Nephron progenitor cell (in vitro differentiated cells): ENCODE measurements around the gene ATG2B.

ENCODE experiments used
- DNase-seq: peaks from one replicate; pipeline ENCODE4 v3.0.0; 2021
- H3K27ac Mint-ChIP-seq: 2 replicates; pipeline ENCODE4 v1.8.0; 2021; ENCODE audit warnings: mild to moderate bottlenecking, moderate library complexity, mixed read lengths
- H3K27me3 Mint-ChIP-seq: 2 replicates; pipeline ENCODE4 v1.8.0; 2021; ENCODE audit warnings: mild to moderate bottlenecking, low read depth, mixed read lengths; ENCODE audit not compliant: poor library complexity
- H3K36me3 Mint-ChIP-seq: 2 replicates; pipeline ENCODE4 v1.8.0; 2021; ENCODE audit warnings: low read depth, mixed read lengths
- H3K4me1 Mint-ChIP-seq: 2 replicates; pipeline ENCODE4 v1.8.0; 2021; ENCODE audit warnings: mixed read lengths
- H3K4me3 Mint-ChIP-seq: 2 replicates; pipeline ENCODE4 v1.8.0; 2021; ENCODE audit warnings: mild to moderate bottlenecking, moderate library complexity, mixed read lengths
- H3K9me3 Mint-ChIP-seq: 2 replicates; pipeline ENCODE4 v1.8.0; 2021; ENCODE audit warnings: mild to moderate bottlenecking, moderate library complexity, mixed read lengths
- CTCF ChIP-seq: fragments of 200-600 bp; sonication (generic); IDR thresholded peaks from 2 replicates; pipeline ENCODE4 v1.5.0; 2021; ENCODE audit warnings: antibody characterized with exemption

The ATG2B gene

GRCh38 chr14:96265383-96266095 lies 97.6 kb downstream of the ATG2B start:
- no peak for TF ChIP-seq CTCF
- peaks cover 6% of the 10 kb centered on the region for H3K36me3 Mint-ChIP-seq
- H3K9me3 Mint-ChIP-seq, result peaks cover 9% of the 10 kb centered on the region
- H3K4me1 Mint-ChIP-seq, result no peaks in the 10 kb centered on the region
- H3K4me3 Mint-ChIP-seq, result no peak overlapping the region
- no peak for DNase-seq
- peaks cover 13% of the 10 kb centered on the region for H3K27me3 Mint-ChIP-seq
- H3K27ac Mint-ChIP-seq, result no peak overlapping the region

- H3K27ac Mint-ChIP-seq, result no peak overlapping the region
- TF ChIP-seq CTCF, result no peak
- peaks cover 13% of the 10 kb centered on the region for H3K27me3 Mint-ChIP-seq
- H3K4me1 Mint-ChIP-seq, result no peaks in the 10 kb centered on the region
- DNase-seq, result no peak
- peaks cover 7% of the 10 kb centered on the region for H3K36me3 Mint-ChIP-seq
- H3K9me3 Mint-ChIP-seq, result peaks cover 16% of the 10 kb centered on the region
- H3K4me3 Mint-ChIP-seq, result no peak overlapping the region
These were observed 98.3 kb downstream of the ATG2B start for GRCh38 chr14:96264853-96265252.

GRCh38 chr14:96264200-96264553 lies 99.0 kb downstream of the ATG2B start:
- peaks cover 12% of the 10 kb centered on the region for H3K27me3 Mint-ChIP-seq
- H3K4me1 Mint-ChIP-seq, result no peaks in the 10 kb centered on the region
- no peak for TF ChIP-seq CTCF
- H3K4me3 Mint-ChIP-seq, result no peak overlapping the region
- H3K27ac Mint-ChIP-seq, result no peak overlapping the region
- H3K36me3 Mint-ChIP-seq, result peaks cover 7% of the 10 kb centered on the region
- H3K9me3 Mint-ChIP-seq, result peaks cover 21% of the 10 kb centered on the region
- no peak for DNase-seq

GRCh38 chr14:96263347-96264199 lies 99.6 kb downstream of the ATG2B start:
- Mint-ChIP-seq H3K4me1 (no peaks in the 10 kb centered on the region), H3K36me3 (peaks cover 7% of the 10 kb centered on the region), H3K4me3 (no peak overlapping the region), H3K9me3 (peaks cover 21% of the 10 kb centered on the region), H3K27ac (no peak overlapping the region), H3K27me3 (peaks cover 11% of the 10 kb centered on the region)
- no peak for DNase-seq
- no peak for TF ChIP-seq CTCF

- no peak for TF ChIP-seq CTCF
- DNase-seq, result no peak
- no peak overlapping the region for H3K27ac Mint-ChIP-seq
- no peaks in the 10 kb centered on the region for H3K4me1 Mint-ChIP-seq
- peaks cover 7% of the 10 kb centered on the region for H3K36me3 Mint-ChIP-seq
- no peak overlapping the region for H3K4me3 Mint-ChIP-seq
- peaks cover 25% of the 10 kb centered on the region for H3K9me3 Mint-ChIP-seq
- peaks cover 23% of the 10 kb centered on the region for H3K27me3 Mint-ChIP-seq
These were observed 101.1 kb downstream of the ATG2B start for GRCh38 chr14:96261772-96262655.
